ENCODE data around the gene AURKAIP1.
"Not testable (repeated sequence)": the region's sequence is repeated elsewhere in the genome, so short reads cannot be mapped to it uniquely, and the experiment has no call there.

AURKAIP1 gene

DNA sequence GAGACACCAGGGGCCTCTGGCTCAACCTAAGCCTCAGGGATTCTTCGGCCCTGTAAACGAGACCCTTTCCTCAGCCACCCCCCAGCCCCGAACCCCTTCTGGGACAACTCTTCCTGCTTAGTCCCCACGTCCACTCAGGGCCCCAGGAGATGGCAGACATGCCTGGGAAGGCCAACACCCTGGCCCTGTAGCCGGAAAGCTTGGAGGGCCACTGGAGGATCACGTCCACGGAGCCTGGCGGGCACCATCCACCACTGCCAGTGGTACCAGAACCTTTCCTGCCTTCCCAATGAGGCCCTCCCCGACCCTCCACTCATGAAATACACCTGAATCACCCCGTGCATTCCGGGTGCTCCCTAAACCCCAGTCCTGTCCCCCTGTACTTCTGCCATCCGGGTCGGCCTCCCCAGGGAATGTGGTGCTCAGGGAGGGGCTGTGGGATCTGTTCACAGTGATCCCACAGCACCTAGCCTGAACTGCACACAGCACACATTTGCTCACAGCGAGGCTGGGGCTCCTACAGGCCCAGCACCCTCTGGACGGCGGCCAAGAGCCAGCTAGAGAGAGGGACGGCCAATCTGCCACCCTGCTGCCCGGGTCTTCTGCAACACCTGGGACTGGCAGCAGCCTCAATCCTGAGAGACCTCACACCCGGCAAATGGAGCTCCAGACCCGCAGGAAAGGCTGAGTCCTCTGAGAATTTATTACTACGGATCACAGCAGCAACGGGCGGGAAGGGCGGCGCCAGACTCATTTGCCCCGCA, 1.8 kb downstream of the AURKAIP1 start:
- no peak for FAIRE-seq
- no peak for DNase-seq (ENCODE audit: insufficient read length, low spot score)
- TF ChIP-seq POLR2AphosphoS5 (IDR thresholded peaks at IDR 0.05; ENCODE audit: low read depth, low read length) (no peak), POLR2A (IDR thresholded peaks at IDR 0.05; ENCODE audit: low read depth, low read length) (no peak), TAF1 (IDR thresholded peaks at IDR 0.05; ENCODE audit: low read depth, low read length) (no peak), POU2F2 (IDR thresholded peaks at IDR 0.05; ENCODE audit: low read depth, low read length) (no peak), PAX5 (IDR thresholded peaks at IDR 0.05; ENCODE audit: insufficient read depth, low read length, severe bottlenecking) (no peak), SPI1 (IDR thresholded peaks at IDR 0.05; ENCODE audit: low read depth, low read length) (no peak)

DNA sequence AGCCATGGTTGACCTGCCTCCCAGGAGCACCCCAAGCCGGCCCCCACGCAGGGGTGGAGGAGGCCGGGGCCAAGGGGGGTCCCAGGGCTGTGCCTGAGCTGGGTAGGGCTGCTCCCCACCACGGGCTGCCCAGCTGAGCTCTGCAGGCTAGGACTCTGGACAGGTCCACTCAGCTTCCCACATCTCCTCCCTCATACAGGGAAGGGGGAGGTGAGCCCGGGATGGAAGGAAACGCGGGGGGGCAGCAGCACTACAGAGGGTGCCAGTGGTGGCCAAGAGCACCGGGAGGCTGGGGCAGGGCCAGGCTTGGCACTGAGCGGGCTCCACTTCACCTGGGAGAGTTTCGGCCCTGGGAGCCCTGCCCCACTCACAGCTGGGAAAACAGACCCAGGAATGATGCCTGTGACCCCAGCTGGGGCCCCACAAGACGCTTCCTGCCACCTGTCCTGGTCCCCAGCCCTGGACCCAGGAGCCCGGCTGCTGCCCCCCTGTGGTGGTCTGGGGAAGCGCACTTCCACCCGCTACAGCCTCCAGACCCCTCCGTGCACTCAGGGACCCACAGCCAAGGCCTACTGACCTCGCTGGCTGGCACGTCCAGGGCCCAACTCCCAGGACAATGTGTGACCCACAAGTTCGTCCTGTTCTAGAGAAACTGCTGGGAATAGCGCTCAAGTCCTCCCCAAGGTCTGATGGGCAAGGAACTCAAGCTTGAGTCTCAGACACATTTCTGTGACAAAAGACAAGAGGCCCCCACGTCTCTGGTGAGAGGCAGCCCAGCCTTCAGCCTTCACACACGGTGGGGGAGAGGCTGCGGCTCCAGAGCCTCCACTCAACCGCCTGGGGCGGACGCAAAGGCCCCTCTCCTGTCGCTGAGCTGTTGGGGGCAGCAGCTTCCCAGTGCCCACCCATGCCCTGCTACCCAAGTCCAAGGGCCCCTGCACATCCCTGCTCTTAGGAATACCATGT, 3.0 kb downstream of the AURKAIP1 start:
- peak; percentile 95 for DNase-seq (ENCODE audit: insufficient read length, low spot score)
- FAIRE-seq, result peak; percentile 82

DNA sequence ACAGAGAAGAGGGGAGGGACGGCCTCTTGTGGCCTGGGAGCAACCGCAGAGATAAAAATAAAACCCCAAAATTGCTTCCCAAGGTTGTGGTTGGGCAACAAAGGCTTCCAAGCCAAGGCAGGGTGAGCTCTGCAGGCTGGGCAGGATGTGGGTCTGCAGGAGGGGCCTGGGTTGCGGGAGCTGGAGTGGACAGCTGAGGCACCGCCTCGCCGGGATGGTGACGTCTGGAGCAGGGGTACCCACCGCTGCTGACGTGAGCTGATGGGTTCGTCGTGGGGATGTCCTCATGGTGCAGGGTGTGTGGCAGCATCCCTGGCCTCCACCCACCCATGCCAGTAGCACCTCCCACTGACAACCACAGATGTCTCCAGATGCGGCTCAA, 3.7 kb downstream of the AURKAIP1 start:
- peak; percentile 61 for FAIRE-seq
- TF ChIP-seq POU2F2 (IDR thresholded peaks at IDR 0.05; ENCODE audit: low read depth, low read length), result no peak
- TF ChIP-seq POLR2AphosphoS5 (IDR thresholded peaks at IDR 0.05; ENCODE audit: low read depth, low read length), result no peak
- no peak for TF ChIP-seq TAF1 (IDR thresholded peaks at IDR 0.05; ENCODE audit: low read depth, low read length)
- TF ChIP-seq POLR2A (IDR thresholded peaks at IDR 0.05; ENCODE audit: low read depth, low read length), result no peak
- TF ChIP-seq PAX5 (IDR thresholded peaks at IDR 0.05; ENCODE audit: insufficient read depth, low read length, severe bottlenecking), result no peak
- no peak for TF ChIP-seq SPI1 (IDR thresholded peaks at IDR 0.05; ENCODE audit: low read depth, low read length)
- no peak for DNase-seq (ENCODE audit: insufficient read length, low spot score)

More for the DNA sequence above, 3.0 kb downstream of the AURKAIP1 start:
- TF ChIP-seq POLR2A (IDR thresholded peaks at IDR 0.05; ENCODE audit: low read depth, low read length) (no peak), POLR2AphosphoS5 (IDR thresholded peaks at IDR 0.05; ENCODE audit: low read depth, low read length) (no peak; the same call in 1 of the 2 replicates), TAF1 (IDR thresholded peaks at IDR 0.05; ENCODE audit: low read depth, low read length) (no peak)

DNA sequence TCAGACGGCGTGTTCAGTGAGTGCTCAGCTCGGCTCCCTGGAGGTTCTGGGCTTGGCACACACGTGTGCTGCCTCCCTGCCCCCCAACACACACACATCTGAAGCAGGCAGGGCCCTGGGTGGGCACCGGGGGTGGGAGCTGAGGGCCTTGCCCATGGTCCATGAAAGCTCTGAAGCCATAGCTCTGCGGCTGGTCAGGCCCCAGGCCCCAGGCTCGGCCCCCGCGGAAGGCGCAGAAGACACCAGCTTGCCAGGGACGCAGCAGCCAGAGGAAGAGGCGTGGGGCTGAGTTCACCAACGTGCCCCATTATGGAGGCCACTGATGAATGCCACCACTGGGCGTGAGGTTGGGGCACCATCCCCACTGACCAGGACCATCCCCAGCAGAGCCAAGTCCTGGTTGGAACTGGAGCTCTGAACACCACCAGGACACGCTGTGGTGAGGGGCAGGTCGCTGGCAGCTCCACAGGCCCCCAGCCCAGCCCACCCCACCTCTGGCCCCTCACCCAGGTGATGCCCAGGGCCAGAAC, 4.2 kb downstream of the AURKAIP1 start:
- TF ChIP-seq POLR2AphosphoS5 (IDR thresholded peaks at IDR 0.05; ENCODE audit: low read depth, low read length), result no peak
- no peak for TF ChIP-seq POLR2A (IDR thresholded peaks at IDR 0.05; ENCODE audit: low read depth, low read length)
- TF ChIP-seq POU2F2 (IDR thresholded peaks at IDR 0.05; ENCODE audit: low read depth, low read length), result no peak
- TF ChIP-seq PAX5 (IDR thresholded peaks at IDR 0.05; ENCODE audit: insufficient read depth, low read length, severe bottlenecking), result no peak
- no peak for TF ChIP-seq SPI1 (IDR thresholded peaks at IDR 0.05; ENCODE audit: low read depth, low read length)
- TF ChIP-seq TAF1 (IDR thresholded peaks at IDR 0.05; ENCODE audit: low read depth, low read length), result no peak
- FAIRE-seq, result no peak
- no peak for DNase-seq (ENCODE audit: insufficient read length, low spot score)

DNA sequence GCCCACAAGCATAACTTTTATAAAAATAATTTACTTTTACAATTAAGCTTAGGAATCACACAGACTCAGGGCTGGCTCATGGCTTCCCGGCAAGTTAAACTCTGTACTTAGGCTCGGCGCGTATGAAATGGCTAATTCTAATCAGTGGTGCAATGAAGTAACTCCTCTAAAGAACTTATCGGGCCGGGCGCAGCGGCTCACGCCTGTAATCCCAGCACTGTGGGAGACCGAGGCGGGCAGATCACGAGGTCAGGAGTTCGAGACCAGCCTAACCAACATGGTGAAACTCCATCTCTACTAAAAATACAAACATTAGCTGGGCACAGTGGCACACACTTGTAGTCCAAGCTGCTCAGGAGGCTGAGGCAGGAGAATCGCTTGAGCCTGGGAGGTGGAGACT, 4.9 kb downstream of the AURKAIP1 start:
- DNase-seq (ENCODE audit: insufficient read length, low spot score); FAIRE-seq: not testable (repeated sequence)

DNA sequence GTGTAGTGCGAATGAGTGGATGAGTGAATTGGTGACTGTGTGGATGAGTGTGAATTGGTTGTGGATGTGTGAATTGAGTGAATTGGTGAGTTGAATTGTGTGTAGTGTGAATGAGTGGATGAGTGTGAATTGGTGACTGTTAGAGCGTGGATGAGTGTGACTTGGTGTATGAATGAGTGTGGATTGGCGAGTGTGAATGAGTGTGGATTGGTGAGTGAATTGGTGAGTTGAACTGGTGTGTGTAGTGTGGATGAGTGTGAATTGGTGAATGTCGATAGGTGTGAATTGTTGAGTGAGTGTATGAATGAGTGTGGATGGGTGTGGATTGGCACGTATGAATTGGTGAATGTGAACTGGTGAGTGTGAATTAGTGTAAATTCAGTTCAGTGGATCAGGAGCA, 7.7 kb downstream of the AURKAIP1 start:
- FAIRE-seq (no peak), DNase-seq (ENCODE audit: insufficient read length, low spot score) (no peak)
- TF ChIP-seq PAX5 (IDR thresholded peaks at IDR 0.05; ENCODE audit: insufficient read depth, low read length, severe bottlenecking) (no peak), POU2F2 (IDR thresholded peaks at IDR 0.05; ENCODE audit: low read depth, low read length) (no peak), TAF1 (IDR thresholded peaks at IDR 0.05; ENCODE audit: low read depth, low read length) (no peak), SPI1 (IDR thresholded peaks at IDR 0.05; ENCODE audit: low read depth, low read length) (no peak), POLR2AphosphoS5 (IDR thresholded peaks at IDR 0.05; ENCODE audit: low read depth, low read length) (no peak), POLR2A (IDR thresholded peaks at IDR 0.05; ENCODE audit: low read depth, low read length) (no peak)

DNA sequence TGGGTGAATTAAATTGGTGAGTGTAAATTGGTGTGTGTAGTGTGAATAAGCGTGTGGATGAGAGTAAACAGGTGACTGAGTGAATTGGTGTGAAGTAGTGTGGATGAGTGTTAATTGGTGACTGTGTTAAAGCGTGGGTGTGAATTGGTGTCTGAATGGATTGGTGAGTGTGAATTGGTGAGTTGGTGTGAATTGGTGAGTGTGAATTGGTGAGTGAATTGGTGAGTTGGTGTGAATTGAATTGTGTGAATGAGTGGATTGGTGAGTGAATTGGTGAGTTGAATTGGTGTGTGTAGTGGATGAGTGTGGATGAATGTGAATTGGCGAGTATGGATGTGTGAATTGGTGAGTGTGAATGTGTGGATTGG, 8.3 kb downstream of the AURKAIP1 start:
- no peak for TF ChIP-seq TAF1 (IDR thresholded peaks at IDR 0.05; ENCODE audit: low read depth, low read length)
- peak; percentile 50 for FAIRE-seq
- no peak for DNase-seq (ENCODE audit: insufficient read length, low spot score)

DNA sequence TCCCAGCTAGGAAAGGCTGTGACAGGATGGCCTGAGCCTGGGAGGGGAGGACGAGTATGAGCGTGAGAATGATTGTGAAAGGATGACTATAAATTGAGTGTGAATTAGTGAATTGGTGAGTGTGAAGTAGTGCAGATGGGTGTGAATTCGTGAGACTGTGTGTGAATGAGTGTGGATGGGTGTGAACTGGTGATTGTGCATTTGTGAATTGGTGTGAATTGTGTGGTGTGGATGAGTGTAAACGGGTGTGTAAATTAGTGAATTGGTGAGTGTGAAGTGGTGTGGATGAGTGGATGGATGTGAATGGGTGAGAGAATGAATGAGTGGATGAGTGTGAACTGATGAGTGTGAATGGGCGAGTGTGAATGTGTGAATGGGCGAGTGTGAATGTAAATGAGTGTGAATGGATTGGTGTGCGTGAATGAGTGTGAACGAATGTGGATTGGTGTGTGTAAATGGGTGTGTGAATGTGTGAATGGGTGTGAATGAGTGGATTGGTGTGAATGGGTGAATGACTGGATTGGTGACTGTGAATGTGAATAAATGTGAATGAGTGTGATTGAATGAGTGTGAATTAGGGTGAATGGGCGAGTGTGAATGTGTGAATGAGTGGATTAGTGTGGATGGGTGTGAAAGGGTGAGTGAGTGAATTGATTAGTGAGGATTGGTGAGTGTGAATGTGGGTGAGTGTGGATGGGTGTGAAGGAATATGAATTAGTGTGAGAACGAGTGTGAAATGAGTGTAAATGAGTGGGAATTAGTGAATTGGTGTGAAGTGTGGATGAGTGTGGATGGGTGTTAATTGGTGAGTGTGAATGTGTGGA, 8.9 kb downstream of the AURKAIP1 start:
- TF ChIP-seq POLR2A (IDR thresholded peaks at IDR 0.05; ENCODE audit: low read depth, low read length) (no peak), SPI1 (IDR thresholded peaks at IDR 0.05; ENCODE audit: low read depth, low read length) (no peak), POLR2AphosphoS5 (IDR thresholded peaks at IDR 0.05; ENCODE audit: low read depth, low read length) (no peak), TAF1 (IDR thresholded peaks at IDR 0.05; ENCODE audit: low read depth, low read length) (no peak), POU2F2 (IDR thresholded peaks at IDR 0.05; ENCODE audit: low read depth, low read length) (no peak), PAX5 (IDR thresholded peaks at IDR 0.05; ENCODE audit: insufficient read depth, low read length, severe bottlenecking) (no peak)
- DNase-seq (ENCODE audit: insufficient read length, low spot score), result no peak
- FAIRE-seq, result peak; percentile 80

DNA sequence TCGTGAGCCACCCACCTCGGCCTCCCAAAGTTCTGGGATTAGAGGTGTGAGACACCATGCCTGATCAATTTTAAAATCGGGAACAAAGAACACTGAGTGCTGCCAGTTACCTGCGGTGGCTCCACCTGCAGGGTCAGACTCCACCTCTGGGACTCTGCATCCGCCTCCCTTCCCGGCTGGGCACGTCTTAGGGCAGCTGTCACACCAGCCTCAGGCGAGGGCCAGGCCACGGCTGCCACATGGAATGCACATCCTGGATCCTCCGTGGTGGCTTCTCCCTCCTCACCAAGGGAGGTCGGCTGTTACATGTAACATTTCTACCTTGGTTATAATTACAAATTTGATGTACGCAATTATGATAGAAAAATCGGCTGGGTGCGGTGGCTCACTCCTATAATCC, 10.7 kb downstream of the AURKAIP1 start:
- no peak for DNase-seq (ENCODE audit: insufficient read length, low spot score)
- TF ChIP-seq POU2F2 (IDR thresholded peaks at IDR 0.05; ENCODE audit: low read depth, low read length), result no peak
- no peak for TF ChIP-seq SPI1 (IDR thresholded peaks at IDR 0.05; ENCODE audit: low read depth, low read length)
- no peak for TF ChIP-seq PAX5 (IDR thresholded peaks at IDR 0.05; ENCODE audit: insufficient read depth, low read length, severe bottlenecking)
- TF ChIP-seq TAF1 (IDR thresholded peaks at IDR 0.05; ENCODE audit: low read depth, low read length), result no peak
- TF ChIP-seq POLR2AphosphoS5 (IDR thresholded peaks at IDR 0.05; ENCODE audit: low read depth, low read length), result no peak
- TF ChIP-seq POLR2A (IDR thresholded peaks at IDR 0.05; ENCODE audit: low read depth, low read length), result no peak
- FAIRE-seq, result no peak
